Measurements from ENCODE around the gene KLHL41. TPM values are rescaled to one million over a fixed set of nuclear protein-coding genes. Genes with fewer than 3 reads are reported as not detected.

Gene KLHL41
- total and polyA plus RNA-seq, 2 of the 13 experiments (the other 11 are each of a cell fraction or from before 2014, with no cell fraction given), result 0.07 to 0.31 TPM

DNA sequence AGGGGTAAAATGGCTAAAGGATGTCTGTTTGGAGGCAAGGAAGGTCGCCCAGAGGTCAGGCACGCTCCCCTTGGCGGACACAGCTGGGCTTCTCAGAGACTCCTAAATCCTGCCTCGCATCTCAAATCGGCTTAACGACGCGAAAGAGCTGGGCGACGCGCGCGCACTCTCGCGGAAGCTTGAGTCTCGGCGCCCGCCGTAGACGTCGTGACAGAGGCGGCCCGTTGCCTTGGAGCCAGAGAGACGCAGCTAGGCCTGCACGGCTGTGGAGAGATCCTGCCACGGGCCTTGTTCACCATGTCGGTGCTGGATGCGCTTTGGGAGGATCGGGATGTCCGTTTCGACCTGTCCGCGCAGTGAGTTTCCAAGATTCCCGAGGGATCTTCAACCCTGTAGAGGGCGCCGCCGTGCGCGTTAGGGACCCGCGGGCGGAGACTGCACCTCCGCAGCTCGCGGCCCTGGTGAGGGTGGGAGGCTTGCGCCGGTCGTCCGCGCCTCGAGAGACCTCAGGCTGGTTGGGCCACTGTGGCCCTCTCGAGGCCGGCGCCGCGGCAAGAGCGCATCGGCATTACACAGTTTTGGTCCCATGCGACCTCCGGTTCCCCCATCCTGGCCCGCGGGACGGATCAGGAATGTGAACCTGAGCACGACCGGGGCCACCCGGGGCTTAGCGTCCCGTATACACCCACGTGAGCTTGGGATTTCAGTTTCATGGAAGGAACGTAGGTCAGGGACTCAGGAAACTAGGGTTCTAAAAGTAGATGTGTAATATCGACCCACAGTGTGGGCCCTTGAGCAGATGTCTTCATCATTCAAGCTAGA is 30.0 kb upstream of the KLHL41 start, which contains the start of gene BBS5 (continued):
- TF ChIP-seq, protein P1, sequence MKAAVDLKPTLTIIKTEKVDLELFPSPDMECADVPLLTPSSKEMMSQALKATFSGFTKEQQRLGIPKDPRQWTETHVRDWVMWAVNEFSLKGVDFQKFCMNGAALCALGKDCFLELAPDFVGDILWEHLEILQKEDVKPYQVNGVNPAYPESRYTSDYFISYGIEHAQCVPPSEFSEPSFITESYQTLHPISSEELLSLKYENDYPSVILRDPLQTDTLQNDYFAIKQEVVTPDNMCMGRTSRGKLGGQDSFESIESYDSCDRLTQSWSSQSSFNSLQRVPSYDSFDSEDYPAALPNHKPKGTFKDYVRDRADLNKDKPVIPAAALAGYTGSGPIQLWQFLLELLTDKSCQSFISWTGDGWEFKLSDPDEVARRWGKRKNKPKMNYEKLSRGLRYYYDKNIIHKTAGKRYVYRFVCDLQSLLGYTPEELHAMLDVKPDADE (CRISPR knock-in tag; IDR thresholded peaks at IDR 0.05), result no peak
- TF ChIP-seq ZNF577 (CRISPR knock-in tag; IDR thresholded peaks at IDR 0.05; ENCODE audit: borderline replicate concordance, low read depth) (no peak), SIX1 (CRISPR knock-in tag; IDR thresholded peaks at IDR 0.05; ENCODE audit: borderline replicate concordance) (peak; percentile 9), ZNF749 (CRISPR knock-in tag; IDR thresholded peaks at IDR 0.05; ENCODE audit: borderline replicate concordance) (peak; percentile 70; the same call in 1 of the 2 replicates), ZIK1 (CRISPR knock-in tag; IDR thresholded peaks at IDR 0.05; ENCODE audit: borderline replicate concordance, low read depth) (peak; percentile 59; the same call in 1 of the 2 replicates), U2AF2 (IDR thresholded peaks at IDR 0.05; ENCODE audit: low read depth, low read length) (no peak), TMF1 (CRISPR knock-in tag; IDR thresholded peaks at IDR 0.05; ENCODE audit: low read depth) (peak; percentile 95), TSC22D2 (CRISPR knock-in tag; IDR thresholded peaks at IDR 0.05; ENCODE audit: borderline replicate concordance) (peak; percentile 97; the same call in 1 of the 2 replicates), SMC3 (IDR thresholded peaks at IDR 0.05; ENCODE audit: low read length) (no peak), ARNTL (CRISPR knock-in tag; IDR thresholded peaks at IDR 0.05) (peak; percentile 61; the same call in 1 of the 2 replicates), ZNF160 (CRISPR knock-in tag; IDR thresholded peaks at IDR 0.05) (peak; percentile 51; the same call in 1 of the 2 replicates), ZNF329 (CRISPR knock-in tag; IDR thresholded peaks at IDR 0.05; ENCODE audit: low read depth) (0 out of 2 replicates have a peak, but pooled peaks have one; percentile 75), ZNF558 (CRISPR knock-in tag; IDR thresholded peaks at IDR 0.05; ENCODE audit: borderline replicate concordance) (peak; percentile 99), ZNF850 (CRISPR knock-in tag; conservative IDR thresholded peaks at IDR 0.05) (no peak), PITX1 (CRISPR knock-in tag; IDR thresholded peaks at IDR 0.05) (peak; percentile 89), MAFF (IDR thresholded peaks at IDR 0.05; ENCODE audit: low read depth, low read length) (no peak), RARG (CRISPR knock-in tag; IDR thresholded peaks at IDR 0.05; ENCODE audit: low read depth) (no peak), ZNF430 (CRISPR knock-in tag; IDR thresholded peaks at IDR 0.05) (peak; percentile 93), MBNL3 (CRISPR knock-in tag; conservative IDR thresholded peaks at IDR 0.05) (no peak)
- TF ChIP-seq, protein P2, sequence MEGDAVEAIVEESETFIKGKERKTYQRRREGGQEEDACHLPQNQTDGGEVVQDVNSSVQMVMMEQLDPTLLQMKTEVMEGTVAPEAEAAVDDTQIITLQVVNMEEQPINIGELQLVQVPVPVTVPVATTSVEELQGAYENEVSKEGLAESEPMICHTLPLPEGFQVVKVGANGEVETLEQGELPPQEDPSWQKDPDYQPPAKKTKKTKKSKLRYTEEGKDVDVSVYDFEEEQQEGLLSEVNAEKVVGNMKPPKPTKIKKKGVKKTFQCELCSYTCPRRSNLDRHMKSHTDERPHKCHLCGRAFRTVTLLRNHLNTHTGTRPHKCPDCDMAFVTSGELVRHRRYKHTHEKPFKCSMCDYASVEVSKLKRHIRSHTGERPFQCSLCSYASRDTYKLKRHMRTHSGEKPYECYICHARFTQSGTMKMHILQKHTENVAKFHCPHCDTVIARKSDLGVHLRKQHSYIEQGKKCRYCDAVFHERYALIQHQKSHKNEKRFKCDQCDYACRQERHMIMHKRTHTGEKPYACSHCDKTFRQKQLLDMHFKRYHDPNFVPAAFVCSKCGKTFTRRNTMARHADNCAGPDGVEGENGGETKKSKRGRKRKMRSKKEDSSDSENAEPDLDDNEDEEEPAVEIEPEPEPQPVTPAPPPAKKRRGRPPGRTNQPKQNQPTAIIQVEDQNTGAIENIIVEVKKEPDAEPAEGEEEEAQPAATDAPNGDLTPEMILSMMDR (CRISPR knock-in tag; IDR thresholded peaks at IDR 0.05), result peak; percentile 97
- TF ChIP-seq, protein P3, sequence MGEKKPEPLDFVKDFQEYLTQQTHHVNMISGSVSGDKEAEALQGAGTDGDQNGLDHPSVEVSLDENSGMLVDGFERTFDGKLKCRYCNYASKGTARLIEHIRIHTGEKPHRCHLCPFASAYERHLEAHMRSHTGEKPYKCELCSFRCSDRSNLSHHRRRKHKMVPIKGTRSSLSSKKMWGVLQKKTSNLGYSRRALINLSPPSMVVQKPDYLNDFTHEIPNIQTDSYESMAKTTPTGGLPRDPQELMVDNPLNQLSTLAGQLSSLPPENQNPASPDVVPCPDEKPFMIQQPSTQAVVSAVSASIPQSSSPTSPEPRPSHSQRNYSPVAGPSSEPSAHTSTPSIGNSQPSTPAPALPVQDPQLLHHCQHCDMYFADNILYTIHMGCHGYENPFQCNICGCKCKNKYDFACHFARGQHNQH (CRISPR knock-in tag; IDR thresholded peaks at IDR 0.05), result peak; percentile 85
- TF ChIP-seq, protein P4, sequence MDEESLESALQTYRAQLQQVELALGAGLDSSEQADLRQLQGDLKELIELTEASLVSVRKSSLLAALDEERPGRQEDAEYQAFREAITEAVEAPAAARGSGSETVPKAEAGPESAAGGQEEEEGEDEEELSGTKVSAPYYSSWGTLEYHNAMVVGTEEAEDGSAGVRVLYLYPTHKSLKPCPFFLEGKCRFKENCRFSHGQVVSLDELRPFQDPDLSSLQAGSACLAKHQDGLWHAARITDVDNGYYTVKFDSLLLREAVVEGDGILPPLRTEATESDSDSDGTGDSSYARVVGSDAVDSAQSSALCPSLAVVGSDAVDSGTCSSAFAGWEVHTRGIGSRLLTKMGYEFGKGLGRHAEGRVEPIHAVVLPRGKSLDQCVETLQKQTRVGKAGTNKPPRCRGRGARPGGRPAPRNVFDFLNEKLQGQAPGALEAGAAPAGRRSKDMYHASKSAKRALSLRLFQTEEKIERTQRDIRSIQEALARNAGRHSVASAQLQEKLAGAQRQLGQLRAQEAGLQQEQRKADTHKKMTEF (CRISPR knock-in tag; IDR thresholded peaks at IDR 0.05), result peak; percentile 97
- TF ChIP-seq, protein P5, sequence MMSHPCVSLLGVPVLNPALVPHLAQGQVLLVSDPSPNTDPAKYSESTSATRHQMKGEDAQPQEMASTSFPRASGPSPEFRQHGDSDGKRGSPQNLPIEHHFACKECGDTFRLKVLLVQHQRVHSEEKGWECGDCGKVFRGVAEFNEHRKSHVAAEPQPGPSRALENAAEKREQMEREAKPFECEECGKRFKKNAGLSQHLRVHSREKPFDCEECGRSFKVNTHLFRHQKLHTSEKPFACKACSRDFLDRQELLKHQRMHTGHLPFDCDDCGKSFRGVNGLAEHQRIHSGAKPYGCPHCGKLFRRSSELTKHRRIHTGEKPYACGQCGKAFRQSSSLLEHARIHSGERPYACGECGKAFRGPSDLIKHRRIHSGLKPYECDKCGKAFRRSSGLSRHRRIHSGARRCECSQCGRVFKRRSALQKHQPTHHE (CRISPR knock-in tag; IDR thresholded peaks at IDR 0.05; ENCODE audit: borderline replicate concordance), result 0 out of 2 replicates have a peak, but pooled peaks have one; percentile 63

Measured in HepG2 (cell line).